Activated CD8-positive, alpha-beta memory T cell treated with anti-CD3 and anti-CD28 coated beads for 48 hours (primary cell): ENCODE measurements around the gene TMEM79.

Experiments
- DNase-seq, 3 experiments: peaks; one replicate each; pipeline ENCODE4 v3.0.0-alpha.2; 2020; ENCODE audit warnings: low read depth in 2 of 3, low spot score in 2 of 3

TMEM79 gene

GRCh38 chr1:156284112-156284511, at the start of gene TMEM79:
Gene TMEM79, plus strand, starts transcription at chr1:156284325. Its CDS starts 902 bp downstream, at chr1:156285227.
- DNase-seq = no peak

- DNase-seq = no peak
Measured at GRCh38 chr1:156236164-156236563, 48.0 kb upstream of the TMEM79 start.

- no peak for DNase-seq
Measured at GRCh38 chr1:156238248-156238647, 45.9 kb upstream of the TMEM79 start.

- no peak for DNase-seq
Measured at GRCh38 chr1:156241311-156241811, 42.8 kb upstream of the TMEM79 start.

- no peak for DNase-seq
Measured at GRCh38 chr1:156241926-156242325, 42.2 kb upstream of the TMEM79 start, which contains the start of gene BGLAP. Gene BGLAP, plus strand, starts transcription at chr1:156242184. Its CDS starts 48 bp downstream, at chr1:156242232.

GRCh38 chr1:156242738-156243137, 41.4 kb upstream of the TMEM79 start:
- no peak for DNase-seq

- DNase-seq = no peak
Measured at GRCh38 chr1:156244126-156244525, 40.0 kb upstream of the TMEM79 start.

GRCh38 chr1:156244712-156245111, 39.4 kb upstream of the TMEM79 start:
- DNase-seq = no peak

GRCh38 chr1:156245451-156246232, 38.5 kb upstream of the TMEM79 start:
- DNase-seq = no peak

GRCh38 chr1:156246241-156246780, 37.8 kb upstream of the TMEM79 start:
- DNase-seq = no peak

GRCh38 chr1:156246781-156247459, 37.2 kb upstream of the TMEM79 start:
- DNase-seq = no peak

- DNase-seq = no peak
Measured at GRCh38 chr1:156247460-156248322, 36.4 kb upstream of the TMEM79 start, which contains the start of gene PAQR6. Gene PAQR6, minus strand, starts transcription at chr1:156248056. Its CDS starts 1,325 bp downstream, at chr1:156246731.

GRCh38 chr1:156248323-156248683, 35.8 kb upstream of the TMEM79 start:
- DNase-seq = no peak

- DNase-seq = no peak
Measured at GRCh38 chr1:156249593-156249992, 34.5 kb upstream of the TMEM79 start.

- no peak for DNase-seq
Measured at GRCh38 chr1:156251527-156251926, 32.6 kb upstream of the TMEM79 start.

GRCh38 chr1:156253634-156254033, 30.5 kb upstream of the TMEM79 start:
- no peak for DNase-seq

- no peak for DNase-seq
Measured at GRCh38 chr1:156257711-156258110, 26.4 kb upstream of the TMEM79 start.

- DNase-seq = no peak
Measured at GRCh38 chr1:156258859-156259258, 25.3 kb upstream of the TMEM79 start.

GRCh38 chr1:156259805-156260204, 24.3 kb upstream of the TMEM79 start:
- DNase-seq = no peak

- DNase-seq = no peak
Measured at GRCh38 chr1:156260896-156261295, 23.2 kb upstream of the TMEM79 start.
